HepG2 (cell line): ENCODE results near the gene MIDN. TPM values are rescaled to one million over a fixed set of nuclear protein-coding genes. Genes with fewer than 3 reads are reported as not detected.

ENCODE experiments used
- HOMEZ ChIP-seq: IDR thresholded peaks from 2 replicates; pipeline ENCODE4 v1.6.1; 2016; ENCODE audit warnings: low read depth
- HOXD1 ChIP-seq: sonication (generic); formaldehyde crosslinking; IDR thresholded peaks from 2 replicates; pipeline ENCODE4 v1.5.0; 2020; ENCODE audit warnings: missing genetic modification reagents
- IKZF4 ChIP-seq: sonication (generic); formaldehyde crosslinking; IDR thresholded peaks from 2 replicates; pipeline ENCODE4 v1.5.1; 2020; ENCODE audit warnings: borderline replicate concordance, mild to moderate bottlenecking, low read depth, missing genetic modification reagents; ENCODE audit errors: not compliant biosample characterization
- KIAA2018 ChIP-seq: sonication (generic); formaldehyde crosslinking; IDR thresholded peaks from 2 replicates; pipeline ENCODE4 v1.5.0; 2020; ENCODE audit warnings: mild to moderate bottlenecking, missing genetic modification reagents, borderline replicate concordance
- MAFF ChIP-seq: IDR thresholded peaks from 2 replicates; pipeline ENCODE4 v1.6.1; 2011; ENCODE audit warnings: low read depth, low read length, improper control_type of control experiment
- NFE2 ChIP-seq: sonication (generic); formaldehyde crosslinking; IDR thresholded peaks from 2 replicates; pipeline ENCODE4 v1.4.0; 2020; ENCODE audit warnings: missing genetic modification reagents
- PHF8 ChIP-seq: sonication (generic); formaldehyde crosslinking; IDR thresholded peaks from 2 replicates; pipeline ENCODE4 v1.5.0; 2020; ENCODE audit warnings: missing genetic modification reagents
- PRMT3 ChIP-seq: sonication (generic); formaldehyde crosslinking; IDR thresholded peaks from 2 replicates; pipeline ENCODE4 v1.8.1; 2022; ENCODE audit warnings: low read depth, mild to moderate bottlenecking, moderate library complexity, missing genetic modification reagents, borderline replicate concordance
- RXRB ChIP-seq: IDR thresholded peaks from 2 replicates; pipeline ENCODE4 v1.6.1; 2016; ENCODE audit warnings: borderline replicate concordance, missing genetic modification reagents, missing compliant biosample characterization
- ZBTB42 ChIP-seq: sonication (generic); formaldehyde crosslinking; IDR thresholded peaks from 2 replicates; pipeline ENCODE4 v1.5.0; 2020; ENCODE audit warnings: mild to moderate bottlenecking, missing genetic modification reagents
- ZNF605 ChIP-seq: sonication (generic); formaldehyde crosslinking; IDR thresholded peaks from 2 replicates; pipeline ENCODE4 v1.8.0; 2022; ENCODE audit warnings: mild to moderate bottlenecking, missing genetic modification reagents
- polyA plus RNA-seq, 8 experiments: library from polyadenylated mRNA; depleted of rRNA in 3 of 8; stranded (reverse) in 7 of 8; unstranded in 1 of 8; fragments of >200 nt; fragmentation: Illumina TruSeq in 4 of 8; extraction: Trizol in 4 of 8; gene quantifications; 2 replicates each; pipeline versions ENCODE4 v1.2.1 to v1.2.3, GENCODE V29; 2011 to 2016; ENCODE audit warnings: low read depth in 4 of 8, missing spikeins in 1 of 8, mixed read lengths in 1 of 8; ENCODE audit not compliant: insufficient read depth in 1 of 8
- total RNA-seq, 5 experiments: library from RNA; depleted of rRNA; stranded (reverse); fragments of >200 nt; fragmentation: Illumina TruSeq; extraction: Trizol; gene quantifications; 2 replicates each; pipeline ENCODE4 v1.2.3, GENCODE V29; 2016; ENCODE audit warnings: low read depth in 1 of 5
- TF ChIP-seq, protein P1 (sequence below): IDR thresholded peaks from 2 replicates; pipeline ENCODE4 v1.6.1; 2016
- TF ChIP-seq, protein P2 (sequence below): sonication (generic); formaldehyde crosslinking; IDR thresholded peaks from 2 replicates; pipeline ENCODE4 v1.4.0; 2020; ENCODE audit warnings: missing genetic modification reagents, mild to moderate bottlenecking, borderline replicate concordance

The MIDN gene
- total and polyA plus RNA-seq, 2 of the 13 experiments (the other 11 are each of a cell fraction or from before 2014, with no cell fraction given), result 8.4 to 18.0 TPM

DNA sequence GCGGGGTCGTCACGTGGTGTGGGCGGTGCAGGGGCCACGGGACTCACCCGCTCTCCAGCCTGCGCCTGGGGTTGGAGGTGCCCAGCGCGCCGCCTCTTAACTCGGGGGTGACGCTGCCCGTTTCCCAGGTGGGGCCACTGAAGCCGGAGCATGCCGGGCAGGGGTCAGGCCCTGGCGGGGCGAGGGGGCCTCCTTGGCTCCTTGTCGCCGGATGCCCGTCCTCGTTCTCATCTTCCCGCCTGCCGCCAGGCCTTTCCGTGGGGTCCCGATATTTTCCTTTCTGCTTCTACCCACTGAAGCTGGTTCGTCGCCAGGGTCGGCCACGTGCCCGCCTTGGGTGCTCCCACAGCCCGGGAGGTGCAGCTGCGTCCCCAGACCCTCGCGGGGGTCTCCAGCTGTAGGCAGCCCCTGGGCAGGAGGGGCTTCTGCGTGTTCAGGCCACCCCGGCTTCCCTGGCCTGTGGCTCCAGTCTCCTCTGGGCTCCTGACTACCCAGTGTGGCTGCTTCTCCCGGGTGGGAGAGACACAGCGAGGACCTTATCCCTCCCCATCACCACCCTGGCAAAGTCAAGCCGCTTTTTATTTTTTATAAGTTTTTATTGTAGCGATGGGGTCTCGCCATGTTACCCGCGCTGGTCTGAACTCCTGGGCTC is 27.7 kb downstream of the MIDN start (continued):
- TF ChIP-seq KIAA2018 (CRISPR knock-in tag) (no peak), MAFF (no peak), PRMT3 (CRISPR knock-in tag) (peak; percentile 37; the same call in 1 of the 2 replicates), ZBTB42 (no peak), IKZF4 (CRISPR knock-in tag) (peak; percentile 9), RXRB (CRISPR knock-in tag) (peak; percentile 44), PHF8 (peak; percentile 35; the same call in 1 of the 2 replicates), HOMEZ (CRISPR knock-in tag) (0 out of 2 replicates have a peak, but pooled peaks have one; percentile 15), HOXD1 (CRISPR knock-in tag) (no peak; the same call in 1 of the 2 replicates), NFE2 (CRISPR knock-in tag) (no peak), ZNF605 (peak; percentile 63; the same call in 1 of the 2 replicates)
- TF ChIP-seq, protein P1, sequence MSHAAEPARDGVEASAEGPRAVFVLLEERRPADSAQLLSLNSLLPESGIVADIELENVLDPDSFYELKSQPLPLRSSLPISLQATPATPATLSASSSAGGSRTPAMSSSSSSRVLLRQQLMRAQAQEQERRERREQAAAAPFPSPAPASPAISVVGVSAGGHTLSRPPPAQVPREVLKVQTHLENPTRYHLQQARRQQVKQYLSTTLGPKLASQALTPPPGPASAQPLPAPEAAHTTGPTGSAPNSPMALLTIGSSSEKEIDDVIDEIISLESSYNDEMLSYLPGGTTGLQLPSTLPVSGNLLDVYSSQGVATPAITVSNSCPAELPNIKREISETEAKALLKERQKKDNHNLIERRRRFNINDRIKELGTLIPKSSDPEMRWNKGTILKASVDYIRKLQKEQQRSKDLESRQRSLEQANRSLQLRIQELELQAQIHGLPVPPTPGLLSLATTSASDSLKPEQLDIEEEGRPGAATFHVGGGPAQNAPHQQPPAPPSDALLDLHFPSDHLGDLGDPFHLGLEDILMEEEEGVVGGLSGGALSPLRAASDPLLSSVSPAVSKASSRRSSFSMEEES (CRISPR knock-in tag), result 0 out of 2 replicates have a peak, but pooled peaks have one; percentile 4
- TF ChIP-seq, protein P2, sequence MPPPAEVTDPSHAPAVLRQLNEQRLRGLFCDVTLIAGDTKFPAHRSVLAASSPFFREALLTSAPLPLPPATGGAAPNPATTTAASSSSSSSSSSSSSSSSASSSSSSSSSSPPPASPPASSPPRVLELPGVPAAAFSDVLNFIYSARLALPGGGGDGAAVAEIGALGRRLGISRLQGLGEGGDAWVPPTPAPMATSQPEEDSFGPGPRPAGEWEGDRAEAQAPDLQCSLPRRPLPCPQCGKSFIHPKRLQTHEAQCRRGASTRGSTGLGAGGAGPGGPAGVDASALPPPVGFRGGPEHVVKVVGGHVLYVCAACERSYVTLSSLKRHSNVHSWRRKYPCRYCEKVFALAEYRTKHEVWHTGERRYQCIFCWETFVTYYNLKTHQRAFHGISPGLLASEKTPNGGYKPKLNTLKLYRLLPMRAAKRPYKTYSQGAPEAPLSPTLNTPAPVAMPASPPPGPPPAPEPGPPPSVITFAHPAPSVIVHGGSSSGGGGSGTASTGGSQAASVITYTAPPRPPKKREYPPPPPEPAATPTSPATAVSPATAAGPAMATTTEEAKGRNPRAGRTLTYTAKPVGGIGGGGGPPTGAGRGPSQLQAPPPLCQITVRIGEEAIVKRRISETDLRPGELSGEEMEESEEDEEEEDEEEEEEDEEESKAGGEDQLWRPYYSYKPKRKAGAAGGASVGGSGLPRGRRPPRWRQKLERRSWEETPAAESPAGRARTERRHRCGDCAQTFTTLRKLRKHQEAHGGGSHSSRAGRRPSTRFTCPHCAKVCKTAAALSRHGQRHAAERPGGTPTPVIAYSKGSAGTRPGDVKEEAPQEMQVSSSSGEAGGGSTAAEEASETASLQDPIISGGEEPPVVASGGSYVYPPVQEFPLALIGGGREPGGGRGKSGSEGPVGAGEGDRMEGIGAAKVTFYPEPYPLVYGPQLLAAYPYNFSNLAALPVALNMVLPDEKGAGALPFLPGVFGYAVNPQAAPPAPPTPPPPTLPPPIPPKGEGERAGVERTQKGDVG (CRISPR knock-in tag), result peak; percentile 51; the same call in 1 of the 2 replicates
